ENCODE results near the gene FOXG1. TPM values are rescaled to one million over a fixed set of nuclear protein-coding genes. Genes with fewer than 3 reads are reported as not detected.

Gene FOXG1
- total RNA-seq, result not detected

DNA sequence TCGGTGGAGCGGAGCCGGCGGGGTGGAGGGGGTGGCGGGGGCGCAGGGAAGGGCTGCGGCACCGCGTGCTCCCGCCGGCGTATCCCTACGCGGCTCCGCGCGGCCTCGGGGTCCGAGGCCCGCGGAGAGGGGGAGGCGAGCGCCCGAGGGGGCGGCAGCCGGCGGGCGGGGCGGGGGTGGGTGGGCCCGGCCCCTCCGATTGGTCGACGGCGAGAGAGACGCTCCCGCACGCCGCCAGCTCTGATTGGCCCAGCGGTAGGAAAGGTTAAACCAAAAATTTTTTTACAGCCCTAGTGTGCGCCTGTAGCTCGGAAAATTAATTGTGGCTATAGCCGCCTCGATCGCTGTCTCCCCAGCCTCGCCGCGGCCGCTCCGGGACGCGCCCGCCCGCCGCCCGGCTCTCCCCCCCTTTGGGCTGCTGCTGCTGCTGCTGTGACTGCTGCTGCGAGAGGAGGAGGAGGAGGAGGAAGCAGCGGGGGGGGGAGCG lies at the start of gene FOXG1:
FOXG1 (plus strand) TSS at position 319 of the 487 bp plus-strand sequence. CDS start 493 bp downstream, outside the sequence.
- DNase-seq (ENCODE audit: low spot score in 2 of 2), result no peak
- Mint-ChIP-seq H3K36me3 (peaks cover 20 to 43% of the 10 kb centered on the region in 2 donors), H3K9me3 (peaks cover 4 to 27% of the 10 kb centered on the region in 2 donors), H3K27ac (peak within 1 kb of the TSS in 1 of 2 donors; percentile 87)
- no peak for ATAC-seq

DNA sequence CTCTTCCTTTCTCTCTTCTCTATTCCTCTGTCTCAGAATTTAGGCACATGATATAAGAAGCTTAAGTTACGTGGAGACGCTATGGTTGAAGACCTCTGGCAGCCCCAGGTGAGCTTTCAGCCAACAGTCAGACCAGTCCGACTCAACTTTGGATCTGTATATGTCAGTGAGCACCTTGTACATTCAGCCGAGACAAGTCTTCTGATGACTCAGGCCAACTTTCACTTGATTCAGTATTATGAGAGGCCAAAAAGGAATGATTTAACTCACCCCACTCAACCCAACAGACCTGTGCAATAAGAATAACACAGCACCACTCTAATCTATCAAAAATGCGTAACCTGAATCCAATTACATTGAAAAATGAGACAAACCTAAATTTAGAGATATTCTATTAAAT lies 47.5 kb upstream of the FOXG1 start:
- ATAC-seq, result no peak
- Mint-ChIP-seq H3K27ac (no peak overlapping the region), H3K9me3 (peaks cover 34 to 35% of the 10 kb centered on the region in 2 donors), H3K36me3 (peaks cover 0 to 6% of the 10 kb centered on the region in 2 donors)
- DNase-seq (ENCODE audit: low spot score in 2 of 2), result no peak

DNA sequence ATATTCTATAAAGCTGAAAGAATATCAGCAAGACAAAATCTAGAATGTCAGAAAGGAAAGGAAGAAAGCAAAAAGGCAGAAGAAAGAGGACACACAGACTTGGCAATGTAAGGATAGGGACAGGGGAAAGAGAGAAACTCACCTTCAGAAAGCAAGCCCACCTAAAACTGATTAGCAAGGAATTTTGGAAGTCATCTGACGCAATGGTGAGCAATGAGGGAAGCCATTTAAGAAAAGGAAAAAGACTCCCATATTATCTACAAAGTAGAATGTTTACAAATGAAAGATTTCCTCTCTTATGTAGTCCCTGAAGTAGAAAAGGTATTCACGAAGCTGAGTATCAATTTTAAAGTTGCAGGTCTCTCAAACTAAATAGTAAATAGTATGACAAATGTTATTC lies 35.2 kb upstream of the FOXG1 start:
- Mint-ChIP-seq H3K9me3 (peaks cover 11% of the 10 kb centered on the region in 2 donors), H3K36me3 (no peaks in the 10 kb centered on the region), H3K27ac (no peak overlapping the region)
- ATAC-seq (no peak), DNase-seq (ENCODE audit: low spot score in 2 of 2) (no peak)

DNA sequence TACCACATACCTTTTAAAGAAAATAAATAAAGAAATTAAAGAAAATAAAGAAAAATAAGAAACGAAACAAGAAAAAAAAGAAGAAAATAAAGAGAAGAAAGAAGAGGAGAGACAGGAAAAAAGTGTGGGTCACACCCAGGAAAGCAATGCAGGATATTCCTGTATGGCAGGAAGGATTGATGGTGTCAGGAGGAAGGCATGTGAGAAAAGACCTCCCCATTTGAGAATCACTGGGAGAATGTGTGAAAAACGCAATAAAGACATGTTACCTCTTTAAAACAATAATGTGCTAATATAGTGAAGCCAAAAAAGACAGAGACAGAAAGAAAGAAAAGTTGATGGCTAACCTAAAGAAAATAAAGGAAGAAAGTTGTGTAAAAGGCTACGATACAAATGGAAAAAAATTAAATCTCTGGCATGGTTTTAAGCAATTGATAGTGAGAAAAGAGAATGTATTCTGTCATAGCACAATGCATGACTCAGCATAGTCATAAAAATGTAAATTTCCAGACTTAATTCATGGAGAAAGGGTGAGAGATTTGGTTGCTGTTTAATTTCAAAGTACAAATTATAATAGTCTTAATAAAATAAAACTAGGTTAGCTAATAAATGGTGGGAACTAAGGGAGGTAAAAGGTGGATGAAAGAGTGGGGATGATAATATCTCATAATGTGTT lies 24.3 kb upstream of the FOXG1 start:
- Mint-ChIP-seq H3K27ac (no peak overlapping the region), H3K9me3 (peaks cover 21 to 29% of the 10 kb centered on the region in 2 donors), H3K36me3 (no peaks in the 10 kb centered on the region)
- DNase-seq (ENCODE audit: low spot score in 2 of 2), result no peak
- no peak for ATAC-seq

DNA sequence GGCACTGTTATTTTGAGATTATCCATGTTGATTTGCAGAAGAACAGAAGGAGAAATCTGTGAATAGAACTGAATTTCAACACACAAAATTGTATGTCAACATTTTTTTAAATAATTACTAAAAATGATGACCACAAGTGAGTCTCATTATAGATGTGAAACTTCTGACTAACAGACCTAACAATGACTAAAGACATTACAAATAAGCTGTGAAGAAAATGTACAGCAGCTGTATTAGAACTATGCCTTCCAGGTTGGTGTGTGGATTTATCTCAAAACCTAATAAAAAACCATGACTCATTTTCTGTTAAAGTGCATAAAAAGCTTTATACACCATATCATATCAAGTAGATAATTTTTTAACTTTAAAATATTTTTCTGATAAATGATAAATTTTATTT lies 22.5 kb upstream of the FOXG1 start:
- no peak for DNase-seq (ENCODE audit: low spot score in 2 of 2)
- H3K27ac Mint-ChIP-seq, result no peak overlapping the region
- H3K36me3 Mint-ChIP-seq, result no peaks in the 10 kb centered on the region
- peaks cover 21 to 29% of the 10 kb centered on the region in 2 donors for H3K9me3 Mint-ChIP-seq
- no peak for ATAC-seq

- H3K27ac Mint-ChIP-seq, result no peak overlapping the region
- peaks cover 21 to 29% of the 10 kb centered on the region in 2 donors for H3K9me3 Mint-ChIP-seq
- no peaks in the 10 kb centered on the region for H3K36me3 Mint-ChIP-seq
- DNase-seq (ENCODE audit: low spot score in 2 of 2) (no peak), ATAC-seq (no peak)
Observed at GRCh38 chr14:28745176-28745575, 21.4 kb upstream of the FOXG1 start.

- H3K9me3 Mint-ChIP-seq, result peaks cover 21 to 27% of the 10 kb centered on the region in 2 donors
Observed at GRCh38 chr14:28746247-28746646, 20.3 kb upstream of the FOXG1 start.

GRCh38 chr14:28751467-28752058 lies 15.0 kb upstream of the FOXG1 start:
- DNase-seq (ENCODE audit: low spot score in 2 of 2), result no peak

More at GRCh38 chr14:28746247-28746646, 20.3 kb upstream of the FOXG1 start:
- no peak overlapping the region for H3K27ac Mint-ChIP-seq
- DNase-seq (ENCODE audit: low spot score in 2 of 2) (no peak), ATAC-seq (no peak)
- no peaks in the 10 kb centered on the region for H3K36me3 Mint-ChIP-seq

DNA sequence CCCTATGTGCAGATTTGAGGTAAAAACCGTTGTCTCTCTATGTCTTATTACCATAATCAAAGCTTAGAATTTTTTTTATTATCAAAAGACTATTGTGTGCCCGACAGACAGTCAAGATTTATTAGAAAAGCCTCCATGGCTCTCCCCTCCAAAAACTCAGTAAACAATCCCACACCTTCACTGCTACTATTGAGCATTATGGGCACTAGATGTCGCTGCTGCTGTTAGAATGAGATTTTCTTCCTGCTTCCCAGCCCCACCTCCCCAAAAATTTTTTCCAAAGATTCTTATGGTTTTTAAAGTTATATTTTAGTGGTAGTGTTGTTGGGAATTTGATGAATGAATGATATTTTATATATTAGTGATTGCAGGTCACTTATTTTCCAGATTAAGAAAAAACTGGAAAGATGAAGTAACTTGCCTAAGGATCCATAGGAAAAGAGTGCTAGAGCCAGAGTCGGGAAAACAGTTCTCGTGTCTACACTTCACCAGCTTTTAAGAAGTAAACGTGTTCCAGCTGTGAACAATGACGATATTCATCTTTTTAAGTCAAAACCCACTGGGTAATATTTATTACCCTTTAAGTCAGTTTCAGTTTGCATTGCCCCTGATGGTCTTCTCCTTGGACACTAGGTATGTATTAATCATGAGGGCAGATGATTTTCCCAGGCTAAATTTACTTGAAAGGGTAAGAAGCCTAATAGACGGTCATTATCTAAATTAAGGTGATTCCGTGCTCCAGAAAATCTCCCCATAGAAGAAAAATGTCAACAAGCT lies 12.2 kb upstream of the FOXG1 start:
- no peak overlapping the region for H3K27ac Mint-ChIP-seq
- peaks cover 19 to 26% of the 10 kb centered on the region in 2 donors for H3K36me3 Mint-ChIP-seq
- ATAC-seq, result no peak
- no peak for DNase-seq (ENCODE audit: low spot score in 2 of 2)
- peaks cover 9 to 12% of the 10 kb centered on the region in 2 donors for H3K9me3 Mint-ChIP-seq

More at GRCh38 chr14:28751467-28752058, 15.0 kb upstream of the FOXG1 start:
- no peak overlapping the region for H3K27ac Mint-ChIP-seq
- no peak for ATAC-seq
- peaks cover 6 to 14% of the 10 kb centered on the region in 2 donors for H3K36me3 Mint-ChIP-seq
- H3K9me3 Mint-ChIP-seq, result peaks cover 14 to 18% of the 10 kb centered on the region in 2 donors

DNA sequence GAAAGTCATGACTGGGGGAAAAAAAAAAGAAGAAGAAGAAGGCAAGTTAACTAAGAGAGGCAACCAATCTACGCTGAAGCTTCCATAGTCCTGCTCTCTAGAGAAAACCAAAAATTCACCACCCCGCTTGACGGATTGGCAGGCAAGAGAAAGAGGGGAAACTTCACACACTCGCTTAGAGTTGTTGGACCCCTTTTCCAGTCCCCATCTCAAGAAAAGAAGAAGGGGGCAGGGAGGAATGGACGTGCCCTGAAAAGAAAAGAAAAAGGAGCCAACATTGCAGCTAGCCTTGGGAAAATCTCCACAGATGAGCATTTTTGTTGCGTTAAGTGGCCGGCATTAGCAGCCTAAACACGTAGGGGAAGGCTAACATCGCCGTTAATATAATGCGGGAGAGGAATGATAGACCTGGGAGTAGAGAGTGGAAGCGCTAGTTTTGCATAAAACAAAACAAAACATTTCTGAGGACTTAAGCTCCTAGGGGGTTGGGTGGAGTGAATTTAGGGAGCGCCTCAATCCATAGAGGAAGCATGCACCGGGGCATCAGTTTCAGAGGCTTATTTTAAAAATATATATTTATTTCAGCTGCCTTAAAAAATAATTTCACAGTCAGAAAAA lies 11.3 kb upstream of the FOXG1 start:
- DNase-seq (ENCODE audit: low spot score in 2 of 2), result no peak
- Mint-ChIP-seq H3K27ac (no peak overlapping the region), H3K9me3 (peaks cover 16 to 17% of the 10 kb centered on the region in 2 donors), H3K36me3 (peaks cover 26 to 33% of the 10 kb centered on the region in 2 donors)
- ATAC-seq, result no peak

GRCh38 chr14:28755884-28756268 lies 10.7 kb upstream of the FOXG1 start:
- no peak for DNase-seq (ENCODE audit: low spot score in 2 of 2)
- Mint-ChIP-seq H3K36me3 (peaks cover 26 to 33% of the 10 kb centered on the region in 2 donors), H3K27ac (no peak overlapping the region), H3K9me3 (peaks cover 16 to 17% of the 10 kb centered on the region in 2 donors)
- ATAC-seq, result no peak

- Mint-ChIP-seq H3K9me3 (peaks cover 16 to 17% of the 10 kb centered on the region in 2 donors), H3K27ac (no peak overlapping the region), H3K36me3 (peaks cover 26 to 38% of the 10 kb centered on the region in 2 donors)
- no peak for ATAC-seq
- no peak for DNase-seq (ENCODE audit: low spot score in 2 of 2)
Observed at GRCh38 chr14:28756269-28756883, 10.2 kb upstream of the FOXG1 start.

GRCh38 chr14:28756884-28757570 lies 9.6 kb upstream of the FOXG1 start:
- Mint-ChIP-seq H3K27ac (no peak overlapping the region), H3K36me3 (peaks cover 31 to 45% of the 10 kb centered on the region in 2 donors), H3K9me3 (peaks cover 22% of the 10 kb centered on the region in 2 donors)
- ATAC-seq, result no peak
- DNase-seq (ENCODE audit: low spot score in 2 of 2), result no peak

- H3K9me3 Mint-ChIP-seq, result peaks cover 22 to 26% of the 10 kb centered on the region in 2 donors
- H3K27ac Mint-ChIP-seq, result no peak overlapping the region
- ATAC-seq (no peak), DNase-seq (ENCODE audit: low spot score in 2 of 2) (no peak)
- peaks cover 32 to 51% of the 10 kb centered on the region in 2 donors for H3K36me3 Mint-ChIP-seq
Observed at GRCh38 chr14:28757786-28758185, 8.8 kb upstream of the FOXG1 start.

- ATAC-seq (no peak), DNase-seq (ENCODE audit: low spot score in 2 of 2) (no peak)
- H3K9me3 Mint-ChIP-seq, result peaks cover 22 to 23% of the 10 kb centered on the region in 2 donors
- H3K36me3 Mint-ChIP-seq, result peaks cover 32 to 51% of the 10 kb centered on the region in 2 donors
- H3K27ac Mint-ChIP-seq, result no peak overlapping the region
Observed at GRCh38 chr14:28758253-28758884, 8.2 kb upstream of the FOXG1 start.
